ENCODE results near the gene SCAP.
A peak's percentile ranks its signal among the peaks of the same experiment; 100 is the strongest.
"Not testable (repeated sequence)": the region's sequence is repeated elsewhere in the genome, so short reads cannot be mapped to it uniquely, and the experiment has no call there.

SCAP gene

DNA sequence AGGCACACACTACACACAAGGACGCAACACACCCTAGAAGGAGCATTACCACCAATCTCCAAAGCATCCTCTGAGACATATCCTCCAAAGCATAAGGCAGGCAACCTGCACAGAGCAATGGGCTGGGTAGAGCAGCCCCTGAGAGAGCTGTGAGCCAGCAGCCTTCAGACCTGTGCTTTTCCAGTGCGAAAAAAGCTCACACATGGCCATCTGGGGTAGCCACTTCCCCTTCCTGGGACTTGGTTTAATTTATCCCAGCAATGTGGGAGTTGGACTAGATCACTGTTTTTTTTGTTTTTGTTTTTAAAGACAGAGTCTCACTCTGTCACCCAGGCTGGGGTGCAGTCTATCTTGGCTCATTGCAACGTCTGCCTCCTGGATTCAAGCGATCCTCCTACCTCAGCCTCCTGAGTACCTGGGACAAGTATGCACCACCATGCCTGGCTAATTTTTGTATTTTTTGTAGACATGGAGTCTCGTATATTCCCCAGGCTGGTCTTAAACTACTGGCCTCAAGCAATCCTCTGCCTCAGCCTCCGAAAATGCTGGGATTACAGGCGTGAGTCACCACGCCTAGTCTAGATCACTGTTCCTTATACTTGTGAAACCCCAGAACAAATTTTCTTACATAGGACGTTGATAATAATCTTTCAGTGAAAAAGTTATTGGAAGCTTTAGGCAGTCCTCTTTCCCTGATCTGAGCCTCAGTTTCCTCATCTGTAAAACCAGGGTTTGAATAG is 76.0 kb downstream of the SCAP start:
- no peak for DNase-seq (ENCODE audit: low read depth, low spot score)

DNA sequence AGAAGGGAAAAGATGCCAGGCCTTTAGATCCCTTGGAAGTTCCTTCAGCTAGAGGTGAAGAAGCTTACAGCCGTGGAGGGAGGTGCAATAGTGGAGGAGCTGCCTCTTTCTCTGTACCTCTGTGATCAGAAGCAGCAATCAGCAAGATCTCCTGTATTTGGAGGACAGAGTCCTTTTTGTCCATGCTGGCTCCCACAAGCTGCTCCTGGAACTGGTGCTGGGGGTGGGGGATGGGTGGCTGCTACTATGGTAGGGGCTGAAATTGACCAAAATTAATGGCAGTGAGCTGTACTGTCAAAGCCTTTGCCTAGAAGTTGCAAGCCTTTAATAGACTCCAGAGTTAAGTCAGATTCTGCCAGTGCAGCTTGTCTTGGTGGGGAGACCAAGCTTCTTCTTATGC is 76.7 kb downstream of the SCAP start:
- no peak for DNase-seq (ENCODE audit: low read depth, low spot score)

DNA sequence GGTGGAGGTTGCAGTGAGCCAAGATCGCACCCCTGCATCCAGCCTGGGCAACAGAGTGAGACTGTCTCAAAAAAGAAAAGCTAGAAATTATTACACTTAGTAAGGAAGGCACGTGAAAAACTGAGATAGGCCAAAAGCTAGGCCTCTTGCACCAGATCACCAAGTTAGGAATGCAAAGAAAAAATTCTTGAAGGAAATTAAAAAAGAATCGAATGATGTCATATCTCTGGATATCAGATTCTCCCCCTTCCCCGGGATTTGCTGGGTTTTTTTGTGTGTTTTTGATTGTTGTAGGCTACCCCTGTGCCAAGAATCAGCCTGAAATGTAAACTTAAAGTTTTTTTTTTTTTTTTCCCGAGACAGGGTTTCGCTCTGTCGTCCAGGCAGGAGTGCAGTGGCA is 77.5 kb downstream of the SCAP start:
- no peak for DNase-seq (ENCODE audit: low read depth, low spot score)

DNA sequence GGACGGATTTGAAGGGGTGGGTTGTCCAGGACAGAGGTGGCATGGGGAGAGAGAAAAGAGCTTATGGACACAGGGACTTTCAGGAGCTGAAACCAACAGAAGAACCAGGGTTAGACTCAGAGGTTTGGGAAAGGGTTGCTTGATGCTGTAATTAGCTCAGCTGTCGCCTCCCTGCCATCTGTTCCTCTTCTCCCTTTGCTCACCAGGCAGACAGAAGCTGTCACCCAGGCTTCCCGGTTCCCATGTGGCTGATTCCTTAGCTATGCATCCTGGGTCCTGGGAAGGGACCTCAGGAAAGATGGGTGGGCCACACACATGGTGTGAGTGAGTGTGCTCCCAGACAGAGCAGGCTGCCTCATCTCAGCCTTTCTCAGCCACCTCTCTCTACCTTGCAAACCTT is 80.9 kb downstream of the SCAP start:
- no peak for DNase-seq (ENCODE audit: low read depth, low spot score)

DNA sequence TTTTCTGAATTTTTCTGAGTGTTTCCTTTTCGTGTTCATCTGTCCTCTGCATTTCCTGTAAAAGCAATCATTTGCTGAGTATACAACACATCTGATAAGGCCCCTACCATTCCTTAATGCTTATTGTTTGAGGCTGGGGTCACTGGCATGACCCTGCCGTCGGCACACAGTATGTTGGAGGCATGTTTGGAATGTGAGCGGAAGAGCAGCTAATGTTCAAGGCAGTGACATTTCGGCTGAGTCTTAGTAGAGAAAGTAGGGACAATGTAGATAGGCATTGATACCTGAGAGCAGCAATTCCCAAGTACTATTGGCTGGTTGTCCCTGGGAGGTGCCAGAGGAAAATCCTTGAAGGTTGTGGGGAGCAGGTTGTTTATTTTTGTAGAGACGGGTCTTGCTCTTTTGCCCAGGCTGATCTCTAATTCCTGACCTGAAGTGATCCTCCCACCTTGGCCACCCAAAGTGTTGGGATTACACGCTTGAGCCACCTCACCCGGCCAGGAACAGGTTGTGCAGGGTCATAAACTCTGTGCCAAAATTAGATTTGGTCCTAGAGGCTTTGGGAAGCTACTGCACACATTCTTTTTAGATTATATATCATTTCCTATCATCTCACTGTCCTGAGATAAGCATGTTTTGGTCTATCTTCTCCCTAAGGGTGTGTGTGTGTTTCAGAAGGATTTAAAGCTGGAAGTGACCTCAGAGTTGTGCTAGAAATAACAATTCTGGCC is 81.4 kb downstream of the SCAP start:
- DNase-seq (ENCODE audit: low read depth, low spot score): no peak

DNA sequence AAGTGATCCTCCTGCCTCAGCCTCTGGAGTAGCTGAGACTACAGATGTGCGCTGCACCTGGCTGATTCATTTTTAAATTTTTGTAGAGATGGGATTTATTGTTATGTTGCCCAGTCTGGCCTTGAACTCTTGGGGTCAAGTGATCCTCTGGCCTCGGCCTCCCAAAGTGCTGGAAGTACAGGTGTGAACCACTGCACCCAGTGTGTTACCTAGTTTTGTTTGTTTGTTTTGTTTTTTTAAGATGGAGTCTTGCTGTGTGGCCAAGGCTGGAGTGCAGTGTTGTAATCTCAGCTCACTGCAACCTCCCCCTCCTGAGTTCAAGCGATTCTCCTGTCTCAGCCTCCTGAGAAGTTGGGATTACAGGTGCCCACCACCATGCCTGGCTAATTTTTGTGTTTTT is 82.8 kb downstream of the SCAP start:
- DNase-seq (ENCODE audit: low read depth, low spot score): no peak

DNA sequence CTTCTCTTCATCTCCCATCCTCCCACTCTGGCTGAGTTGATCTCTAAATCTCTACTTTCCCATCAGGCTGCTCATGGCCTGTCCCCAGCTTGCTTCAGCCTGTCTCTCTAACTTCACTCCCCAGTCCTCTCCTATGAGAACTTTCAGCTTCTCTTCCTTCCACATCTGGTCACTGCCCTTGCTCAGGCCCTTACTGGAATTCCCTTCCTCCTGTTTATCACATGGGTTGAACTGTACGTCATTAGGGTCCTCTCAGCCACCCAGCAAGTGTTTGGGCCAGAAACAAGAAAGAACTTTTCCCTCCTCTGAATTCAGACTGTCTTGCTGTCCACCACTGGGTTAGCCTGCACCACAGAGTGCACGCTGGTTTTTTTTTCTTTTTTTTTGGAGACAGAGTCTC is 89.9 kb downstream of the SCAP start:
- DNase-seq (ENCODE audit: low read depth, low spot score): no peak

DNA sequence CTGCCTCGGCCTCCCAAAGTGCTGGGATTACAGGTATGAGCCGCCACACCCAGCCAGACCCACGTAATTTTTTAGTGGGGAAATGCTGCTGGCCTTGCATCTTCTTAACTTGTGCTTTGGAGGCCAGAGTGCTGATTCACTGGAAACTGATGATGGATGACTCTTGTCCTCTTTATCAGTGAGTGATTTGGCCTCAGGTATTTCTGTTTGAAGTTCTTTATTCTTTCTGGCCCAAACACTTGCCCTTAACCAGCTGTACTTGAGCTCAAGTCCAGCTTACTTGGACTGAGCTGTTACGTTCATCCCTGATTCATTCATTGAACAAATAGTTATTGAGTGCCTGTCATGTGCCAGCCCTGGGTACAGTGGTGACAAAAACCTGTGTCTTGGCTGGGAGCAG is 90.7 kb downstream of the SCAP start:
- DNase-seq (ENCODE audit: low read depth, low spot score): no peak

DNA sequence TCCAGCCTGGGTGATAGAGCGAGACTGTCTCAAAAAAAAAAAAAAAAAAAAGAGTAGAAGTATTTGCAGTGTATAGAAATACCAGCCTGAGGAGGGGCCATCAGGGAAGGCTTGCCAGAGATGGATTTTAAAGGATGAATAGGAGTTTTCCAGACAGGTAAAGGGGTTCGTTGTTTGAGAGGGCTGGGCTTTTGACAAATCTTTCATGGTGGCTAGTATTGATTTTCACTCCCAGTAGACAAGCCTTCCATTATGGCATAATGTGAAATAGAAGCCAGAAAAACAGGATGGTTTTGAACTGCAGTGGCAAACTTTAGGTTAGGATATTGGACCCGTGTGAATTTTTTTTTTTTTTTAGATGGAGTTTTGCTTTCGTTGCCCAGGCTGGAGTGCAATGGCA is 91.3 kb downstream of the SCAP start:
- no peak for DNase-seq (ENCODE audit: low read depth, low spot score)

DNA sequence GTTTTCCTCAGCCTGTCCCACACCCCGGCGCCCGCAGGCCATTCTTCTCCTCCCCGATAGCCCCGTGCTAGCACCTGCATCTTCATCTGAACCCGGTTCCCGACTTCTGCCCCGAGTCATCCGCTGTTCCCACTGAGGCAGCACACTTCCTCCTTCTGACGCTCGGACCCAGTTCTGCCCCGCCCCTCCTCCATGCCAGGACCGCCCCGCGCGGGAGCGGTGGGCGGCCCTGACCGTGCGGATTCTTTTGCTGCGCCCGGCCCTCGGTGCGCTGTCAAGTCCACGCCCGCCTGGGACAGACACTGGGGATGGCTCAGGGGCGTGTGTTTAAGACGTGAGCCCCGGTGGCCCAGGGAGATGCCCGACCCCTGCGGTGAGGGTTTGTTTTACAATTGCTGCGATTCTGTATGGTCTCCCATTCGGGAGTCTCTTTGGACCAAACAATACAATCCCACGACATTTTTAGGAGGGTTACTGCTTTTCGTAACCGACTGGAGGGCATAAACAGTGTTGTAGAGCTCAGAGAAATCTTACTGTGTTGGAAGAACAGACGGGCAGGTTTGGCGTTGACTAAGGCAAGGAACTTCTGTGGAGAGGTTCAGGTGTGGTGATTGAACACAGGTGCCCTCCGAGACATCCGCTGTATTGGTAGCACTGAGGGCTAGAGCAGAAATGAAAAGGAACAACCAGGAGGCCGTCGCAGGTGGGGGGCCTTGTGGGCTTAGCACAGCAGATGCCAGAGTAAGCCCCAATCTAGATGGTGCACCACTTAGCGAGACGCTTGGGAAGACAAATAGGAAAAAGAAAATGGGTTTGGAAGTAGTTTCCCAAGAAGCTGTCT is 94.2 kb downstream of the SCAP start:
- DNase-seq (ENCODE audit: low read depth, low spot score): peak; percentile 35

DNA sequence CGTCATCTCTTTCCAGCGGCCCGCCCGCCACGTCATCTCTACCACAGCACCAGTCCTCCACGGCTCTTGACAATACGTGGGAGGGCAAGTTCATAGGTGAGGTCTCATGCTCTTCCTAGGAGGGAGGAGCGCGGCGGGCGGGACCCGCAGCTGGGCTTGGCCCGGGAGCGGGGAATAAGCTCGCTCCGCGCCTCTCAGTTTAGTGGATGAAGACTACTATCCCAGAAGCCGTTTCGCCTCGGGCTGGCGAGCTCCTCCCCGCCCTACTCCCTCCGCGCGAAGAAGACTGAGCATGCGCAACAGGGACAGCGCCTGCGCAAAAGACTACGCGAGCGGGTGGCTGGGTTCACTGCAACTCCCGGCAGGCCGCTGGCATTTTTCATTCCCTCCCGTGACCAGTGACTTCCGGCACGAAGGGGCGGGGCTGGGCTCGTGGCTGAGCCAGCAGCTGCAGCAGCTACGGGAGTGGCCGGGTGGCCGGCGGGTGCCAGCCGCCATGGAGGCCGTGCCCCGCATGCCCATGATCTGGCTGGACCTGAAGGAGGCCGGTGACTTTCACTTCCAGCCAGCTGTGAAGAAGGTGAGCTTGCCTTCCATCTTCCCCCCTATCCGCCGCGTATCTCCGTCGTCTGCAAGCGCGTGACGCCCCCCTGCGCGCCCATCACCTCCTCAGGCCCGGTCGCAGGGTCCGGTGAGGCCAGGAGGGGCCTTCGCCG is 95.0 kb downstream of the SCAP start, which contains the start of gene PTPN23:
Gene PTPN23, plus strand, starts transcription at position 421 of the 716 bp plus-strand sequence. Its CDS starts 76 bp downstream, at position 497.
- DNase-seq (ENCODE audit: low read depth, low spot score): peak; percentile 96

DNA sequence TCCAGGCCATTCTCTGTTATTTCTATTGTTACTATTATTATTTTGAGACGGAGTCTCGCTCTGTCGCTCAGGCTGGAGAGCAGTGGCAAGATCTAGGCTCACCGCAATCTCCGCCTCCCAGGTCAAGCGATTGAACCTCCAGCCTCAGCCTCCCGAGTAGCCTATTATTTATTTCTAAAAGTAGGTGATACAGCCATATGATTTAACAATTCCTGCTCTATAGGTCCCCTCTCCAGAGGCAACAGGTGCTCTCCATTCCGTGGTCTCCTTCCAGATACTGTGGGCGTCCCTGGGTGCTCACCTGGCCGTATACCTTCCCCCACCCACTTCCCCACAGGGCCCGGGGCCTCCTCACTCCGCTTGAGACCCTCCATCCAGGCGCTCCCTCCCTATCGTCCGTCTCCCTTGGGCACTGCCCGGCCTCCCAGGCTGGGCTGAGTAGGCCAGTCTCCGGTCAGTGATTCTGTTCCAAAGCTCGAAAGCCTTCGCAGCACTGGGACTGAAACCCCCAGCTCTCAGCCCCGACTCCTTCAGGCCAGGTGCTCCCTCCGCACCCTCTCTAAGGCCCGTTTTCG is 95.6 kb downstream of the SCAP start:
- no peak for DNase-seq (ENCODE audit: low read depth, low spot score)

DNA sequence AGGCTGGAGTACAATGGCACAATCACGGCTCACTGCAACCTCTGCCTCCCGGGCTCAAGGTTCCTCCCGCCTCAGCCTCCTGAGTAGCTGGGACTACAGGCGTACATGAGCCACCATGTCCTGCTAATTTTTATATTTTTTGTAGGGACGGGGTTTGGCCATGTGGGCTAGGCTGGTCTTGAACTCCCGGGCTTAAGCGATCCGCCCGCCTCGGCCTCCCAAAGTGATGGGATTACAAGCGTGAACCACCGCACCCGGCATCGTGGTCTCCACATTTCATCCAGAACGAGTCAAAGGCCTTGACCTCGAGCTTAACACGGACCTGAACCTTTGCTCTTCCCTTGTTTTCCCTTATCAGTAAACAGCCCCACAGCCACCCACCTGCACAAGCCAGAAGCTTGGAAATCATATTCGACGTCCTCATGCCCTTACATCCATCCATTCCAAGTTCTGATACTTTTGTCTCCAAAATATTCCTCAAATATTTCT is 96.3 kb downstream of the SCAP start:
- no peak for DNase-seq (ENCODE audit: low read depth, low spot score)

DNA sequence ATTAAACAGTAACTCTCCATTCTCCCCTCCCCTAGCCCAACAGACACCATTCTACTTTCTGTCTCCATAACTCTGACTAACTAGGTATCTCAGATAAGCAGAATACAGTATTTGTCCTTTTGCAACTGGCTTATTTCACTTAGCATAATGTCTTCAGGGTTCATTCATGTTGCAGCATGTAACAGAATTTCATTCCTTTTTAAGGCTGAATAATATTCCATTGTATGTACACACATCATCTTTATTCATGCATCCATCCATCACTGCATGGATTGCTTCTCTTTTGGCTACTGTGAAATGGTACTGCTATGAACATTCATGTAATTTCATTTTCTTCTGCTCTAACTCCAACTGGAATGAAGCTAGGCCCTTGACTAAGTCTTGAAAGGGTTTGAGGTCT is 96.9 kb downstream of the SCAP start:
- no peak for DNase-seq (ENCODE audit: low read depth, low spot score)

DNA sequence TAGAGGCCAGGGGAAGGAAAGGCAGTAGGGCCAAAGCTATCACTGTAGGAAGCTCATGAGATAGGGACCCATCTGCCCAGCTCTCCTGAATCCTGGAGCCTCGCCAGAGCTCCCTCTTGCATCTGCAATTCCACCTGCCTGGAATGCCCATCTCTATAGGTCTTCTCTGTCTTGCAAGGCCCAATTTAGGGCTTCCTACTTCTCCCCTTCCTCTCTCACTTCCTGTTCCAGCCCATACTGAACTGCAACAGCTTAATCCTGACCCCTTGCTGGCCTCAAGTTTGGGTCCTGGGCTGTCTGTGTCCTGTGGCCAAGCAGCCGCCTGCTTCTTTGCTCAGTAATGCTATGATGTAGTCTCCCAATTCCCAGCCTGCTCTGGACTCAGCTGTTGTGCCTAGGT is 98.6 kb downstream of the SCAP start:
- DNase-seq (ENCODE audit: low read depth, low spot score): no peak

DNA sequence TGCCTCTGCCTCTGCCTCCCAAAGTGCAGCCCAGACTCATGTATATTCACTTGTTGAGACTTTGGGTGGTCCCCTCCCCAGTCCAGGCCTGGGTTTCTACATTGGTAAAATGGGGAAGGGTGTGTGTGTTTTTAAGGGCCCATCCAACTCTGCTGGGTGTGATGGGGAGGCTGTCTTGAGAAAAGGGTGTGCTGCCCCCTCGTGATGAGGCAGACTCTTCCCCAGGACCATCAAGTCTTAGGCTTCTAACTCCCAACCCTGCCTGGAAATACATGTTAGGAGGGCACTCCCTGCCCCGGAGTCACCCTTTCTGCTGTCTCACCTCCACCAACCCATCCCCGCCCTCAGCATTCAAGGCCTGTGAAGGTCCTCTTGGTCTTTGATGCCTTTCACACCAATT is 99.3 kb downstream of the SCAP start:
- DNase-seq (ENCODE audit: low read depth, low spot score): no peak

DNA sequence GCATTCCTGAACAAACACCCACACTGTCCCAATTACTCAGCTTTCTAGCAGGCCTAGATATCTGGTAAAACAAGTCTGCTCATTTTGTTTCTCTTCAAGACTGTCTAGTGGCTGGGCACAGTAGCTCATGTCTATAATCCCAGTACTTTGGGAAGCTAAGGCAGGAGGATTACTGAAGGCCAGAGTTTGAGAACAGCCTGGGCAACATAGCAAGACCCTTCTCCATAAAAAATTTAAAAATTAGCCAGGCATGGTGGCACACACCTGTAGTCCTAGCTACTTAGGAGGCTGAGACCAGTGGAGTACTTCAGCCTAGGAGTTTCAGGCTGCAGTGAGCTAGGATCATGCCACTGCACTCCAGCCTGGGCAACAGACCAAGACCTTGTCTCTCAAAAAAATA is 101.2 kb downstream of the SCAP start:
- no peak for DNase-seq (ENCODE audit: low read depth, low spot score)

DNA sequence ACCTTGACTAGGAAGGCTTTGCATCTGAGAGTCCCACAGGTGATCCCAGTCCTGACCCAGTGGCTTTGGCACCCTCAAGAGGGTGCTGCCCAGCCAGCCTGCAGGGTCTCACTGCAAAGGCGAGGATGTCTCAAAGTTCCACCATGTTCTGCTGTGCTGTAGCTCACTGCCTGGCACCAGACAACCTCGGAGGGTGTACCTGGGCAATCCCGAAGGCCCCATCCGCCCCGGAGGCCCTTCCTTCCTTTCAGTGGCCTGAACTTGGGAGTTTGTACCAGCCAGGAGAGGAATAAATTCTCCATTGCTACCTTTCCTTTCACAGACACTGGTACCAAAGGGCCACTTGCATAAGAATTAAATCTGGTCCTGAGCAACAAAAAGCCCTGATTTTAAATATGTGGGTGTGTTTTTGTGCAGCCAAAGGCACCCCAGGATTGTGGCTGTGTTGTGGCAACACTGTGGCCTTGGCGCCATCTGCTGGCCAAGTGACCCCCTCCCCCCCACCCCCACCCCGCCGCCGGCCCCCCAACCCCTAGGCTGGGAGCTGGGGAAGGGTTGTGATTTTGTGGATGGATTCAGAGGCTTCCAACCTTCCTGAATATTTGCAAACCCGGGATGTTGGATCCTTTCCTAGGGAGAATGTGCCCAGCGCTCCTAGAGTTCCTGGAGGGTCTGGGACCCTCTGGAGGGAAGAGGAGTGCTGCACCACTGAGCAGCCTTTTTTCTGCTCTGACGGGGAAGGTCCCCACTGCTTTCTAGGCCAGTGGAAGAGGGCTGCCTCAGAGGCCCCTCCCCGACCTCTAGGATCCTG is 104.6 kb downstream of the SCAP start:
- no peak for DNase-seq (ENCODE audit: low read depth, low spot score)

DNA sequence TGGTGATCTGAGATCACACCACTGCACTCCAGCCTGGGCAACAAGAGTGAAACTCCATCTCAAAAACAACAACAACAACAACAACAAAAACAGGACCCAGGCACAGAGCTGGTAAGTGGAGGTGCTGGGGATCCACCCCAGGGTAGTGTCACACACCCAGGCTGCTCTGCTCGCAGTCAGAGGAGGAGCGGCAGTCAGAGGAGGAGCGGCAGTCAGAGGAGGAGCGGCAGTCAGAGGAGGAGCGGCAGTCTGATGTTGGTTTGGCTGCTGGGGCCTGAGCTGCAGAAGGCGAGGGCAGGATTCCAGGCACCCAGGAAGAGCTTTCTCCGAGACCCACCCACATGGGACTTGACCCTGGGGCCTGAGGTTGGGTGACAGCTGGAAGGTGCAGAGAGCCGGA is 105.7 kb downstream of the SCAP start:
- DNase-seq (ENCODE audit: low read depth, low spot score): not testable (repeated sequence)

DNA sequence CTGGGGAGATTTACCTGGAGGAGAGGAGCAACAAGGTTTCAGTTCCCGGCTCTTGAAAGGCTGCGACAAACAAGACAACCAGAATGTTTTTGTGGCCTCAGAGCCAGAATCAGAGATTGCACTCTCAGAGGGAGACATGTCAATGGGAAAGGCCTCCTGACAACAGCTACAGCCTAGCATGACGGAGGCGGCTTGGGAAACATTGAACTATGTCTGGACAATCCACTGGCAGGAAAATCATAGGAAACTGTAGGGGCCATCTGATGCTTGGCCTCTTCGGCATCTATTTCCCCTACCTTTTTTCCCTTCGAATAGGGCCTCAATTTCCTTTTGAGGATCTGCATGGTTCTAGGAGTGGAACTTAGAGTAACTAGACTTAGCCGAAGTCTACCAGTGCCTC is 108.1 kb downstream of the SCAP start:
- no peak for DNase-seq (ENCODE audit: low read depth, low spot score)

All from activated naive CD8-positive, alpha-beta T cell treated with anti-CD3 and anti-CD28 coated beads, Interleukin-2, amount 50 U/mL, for 16 hours (primary cell).